OCI-LY1 (cell line): Measurements from ENCODE around the gene ADARB2.
A peak's percentile ranks its signal among the peaks of the same experiment; 100 is the strongest.

Experiments used
- H2AFZ ChIP-seq: fragments of 200-600 bp; sonication (generic), shearing (Covaris generic); 2 replicates; pipeline ENCODE4 v1.6.0; 2014; ENCODE audit warnings: antibody characterized with exemption, mild to moderate bottlenecking, low read length
- H3F3A ChIP-seq: fragments of 200-600 bp; sonication (generic), shearing (Covaris generic); 2 replicates; pipeline ENCODE4 v1.6.0; 2014; ENCODE audit warnings: mild to moderate bottlenecking, antibody characterized with exemption, low read length, moderate library complexity; ENCODE audit not compliant: insufficient read depth
- H3K27ac ChIP-seq: fragments of 200-600 bp; sonication (generic); 2 replicates; pipeline ENCODE4 v1.5.1; 2014; ENCODE audit warnings: low read length, mixed run types, mild to moderate bottlenecking, low read depth; ENCODE audit not compliant: poor library complexity, severe bottlenecking
- H3K27me3 ChIP-seq: fragments of 200-600 bp; sonication (generic); 2 replicates; pipeline ENCODE4 v1.6.0; 2014; ENCODE audit warnings: antibody characterized with exemption, mild to moderate bottlenecking, low read length, moderate library complexity; ENCODE audit not compliant: insufficient read depth
- H3K36me3 ChIP-seq: fragments of 200-600 bp; sonication (generic); 2 replicates; pipeline ENCODE4 v1.6.1; 2014; ENCODE audit warnings: mild to moderate bottlenecking, antibody characterized with exemption, low read length, moderate library complexity, mixed read lengths; ENCODE audit not compliant: insufficient read depth
- H3K4me1 ChIP-seq: fragments of 200-600 bp; sonication (generic); 2 replicates; pipeline ENCODE4 v1.5.1; 2014; ENCODE audit warnings: mild to moderate bottlenecking, low read length, moderate library complexity; ENCODE audit not compliant: insufficient read depth, severe bottlenecking
- H3K4me2 ChIP-seq: fragments of 200-600 bp; sonication (generic), shearing (Covaris generic); 2 replicates; pipeline ENCODE4 v1.6.1; 2014; ENCODE audit warnings: low read length
- H3K4me3 ChIP-seq: fragments of 200-600 bp; sonication (generic); 2 replicates; pipeline ENCODE4 v1.5.1; 2014; ENCODE audit warnings: low read length, low read depth, mild to moderate bottlenecking, mixed read lengths; ENCODE audit not compliant: poor library complexity, severe bottlenecking
- H3K79me2 ChIP-seq: fragments of 200-600 bp; shearing (Covaris generic); 2 replicates; pipeline ENCODE4 v1.6.1; 2016; ENCODE audit warnings: mixed run types, low read length, mixed read lengths; ENCODE audit not compliant: insufficient read depth
- H3K9ac ChIP-seq: fragments of 200-600 bp; sonication (generic), shearing (Covaris generic); 2 replicates; pipeline ENCODE4 v1.6.1; 2014; ENCODE audit warnings: mild to moderate bottlenecking, low read length, mixed read lengths
- H3K9me2 ChIP-seq: fragments of 200-600 bp; sonication (generic), shearing (Covaris generic); 2 replicates; pipeline ENCODE4 v1.6.1; 2014; ENCODE audit warnings: low read depth, mild to moderate bottlenecking, low read length, mixed read lengths
- H3K9me3 ChIP-seq: fragments of 200-600 bp; shearing (Covaris generic); 2 replicates; pipeline ENCODE4 v1.6.1; 2014; ENCODE audit warnings: low read length, mixed read lengths
- H4K20me1 ChIP-seq: fragments of 200-600 bp; sonication (generic), shearing (Covaris generic); 2 replicates; pipeline ENCODE4 v1.6.0; 2016; ENCODE audit warnings: mild to moderate bottlenecking, low read length; ENCODE audit not compliant: insufficient read depth
- EZH2 ChIP-seq: fragments of 200-600 bp; sonication (generic), shearing (Covaris generic); IDR thresholded peaks from 2 replicates; pipeline ENCODE4 v1.8.0; 2017; ENCODE audit warnings: borderline replicate concordance, mixed run types, mild to moderate bottlenecking, antibody characterized with exemption, low read length, moderate library complexity, mixed read lengths
- TF ChIP-seq, protein P1 (sequence below): fragments of 200-600 bp; sonication (generic), shearing (Covaris generic); IDR thresholded peaks from 2 replicates; pipeline ENCODE4 v1.5.1; 2017; ENCODE audit warnings: mild to moderate bottlenecking, antibody characterized with exemption, low read length, moderate library complexity, mixed read lengths

The ADARB2 gene

GRCh38 chr10:1474376-1475097, 262.8 kb downstream of the ADARB2 start:
- H3K4me2 ChIP-seq: peak overlapping the region; percentile 61
- peaks cover 60% of the 10 kb centered on the region for H3K4me1 ChIP-seq
- no peak for TF ChIP-seq EZH2
- TF ChIP-seq, protein P1, sequence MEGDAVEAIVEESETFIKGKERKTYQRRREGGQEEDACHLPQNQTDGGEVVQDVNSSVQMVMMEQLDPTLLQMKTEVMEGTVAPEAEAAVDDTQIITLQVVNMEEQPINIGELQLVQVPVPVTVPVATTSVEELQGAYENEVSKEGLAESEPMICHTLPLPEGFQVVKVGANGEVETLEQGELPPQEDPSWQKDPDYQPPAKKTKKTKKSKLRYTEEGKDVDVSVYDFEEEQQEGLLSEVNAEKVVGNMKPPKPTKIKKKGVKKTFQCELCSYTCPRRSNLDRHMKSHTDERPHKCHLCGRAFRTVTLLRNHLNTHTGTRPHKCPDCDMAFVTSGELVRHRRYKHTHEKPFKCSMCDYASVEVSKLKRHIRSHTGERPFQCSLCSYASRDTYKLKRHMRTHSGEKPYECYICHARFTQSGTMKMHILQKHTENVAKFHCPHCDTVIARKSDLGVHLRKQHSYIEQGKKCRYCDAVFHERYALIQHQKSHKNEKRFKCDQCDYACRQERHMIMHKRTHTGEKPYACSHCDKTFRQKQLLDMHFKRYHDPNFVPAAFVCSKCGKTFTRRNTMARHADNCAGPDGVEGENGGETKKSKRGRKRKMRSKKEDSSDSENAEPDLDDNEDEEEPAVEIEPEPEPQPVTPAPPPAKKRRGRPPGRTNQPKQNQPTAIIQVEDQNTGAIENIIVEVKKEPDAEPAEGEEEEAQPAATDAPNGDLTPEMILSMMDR: no peak
- H3K9ac ChIP-seq: peak overlapping the region; percentile 72
- H3K27me3 ChIP-seq: no peaks in the 10 kb centered on the region
- H3F3A ChIP-seq: 0 out of 2 replicates have a peak, but pooled peaks cover 5% of the 10 kb centered on the region
- no peaks in the 10 kb centered on the region for H3K9me2 ChIP-seq
- no peak overlapping the region for H2AFZ ChIP-seq
- H3K79me2 ChIP-seq: no peaks in the 10 kb centered on the region
- peak overlapping the region; percentile 37 for H3K4me3 ChIP-seq
- peaks cover 11% of the 10 kb centered on the region for H3K36me3 ChIP-seq
- peak overlapping the region; percentile 98 for H3K27ac ChIP-seq
- 0 out of 2 replicates have a peak, but pooled peaks cover 5% of the 10 kb centered on the region for H3K9me3 ChIP-seq
- H4K20me1 ChIP-seq: no peaks in the 10 kb centered on the region

DNA sequence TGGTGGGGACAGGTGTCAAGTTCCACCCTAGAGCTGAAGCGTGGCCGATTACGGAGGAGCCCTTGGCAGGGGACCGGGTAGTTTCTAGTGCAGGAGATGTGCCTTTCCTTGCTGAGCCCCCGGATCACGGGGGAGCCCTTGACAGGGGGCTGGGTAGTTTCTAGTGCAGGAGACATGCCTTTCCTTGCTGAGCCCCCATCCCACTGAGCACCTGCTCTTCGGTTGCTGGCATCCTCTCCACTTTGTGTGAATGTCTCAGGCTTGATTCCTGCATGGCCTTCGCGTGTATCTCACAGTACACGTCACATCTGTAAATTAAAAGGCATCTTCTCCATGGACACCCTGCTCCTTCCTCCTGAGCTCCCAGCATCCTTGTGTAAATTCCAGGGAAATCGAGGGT, 263.5 kb downstream of the ADARB2 start:
- Histone ChIP-seq H3K4me3 (no peak overlapping the region), H3F3A (0 out of 2 replicates have a peak, but pooled peaks cover 5% of the 10 kb centered on the region), H3K9me3 (0 out of 2 replicates have a peak, but pooled peaks cover 5% of the 10 kb centered on the region), H3K27me3 (no peaks in the 10 kb centered on the region), H3K4me2 (peak overlapping the region; percentile 10; the same call in 1 of the 2 replicates), H3K4me1 (peaks cover 67% of the 10 kb centered on the region), H3K36me3 (peaks cover 5% of the 10 kb centered on the region), H2AFZ (no peak overlapping the region), H3K79me2 (no peaks in the 10 kb centered on the region), H3K9ac (peak overlapping the region; percentile 72; the same call in 1 of the 2 replicates), H3K9me2 (no peaks in the 10 kb centered on the region), H3K27ac (peak overlapping the region; percentile 98), H4K20me1 (no peaks in the 10 kb centered on the region)
- TF ChIP-seq, protein P1: no peak
- no peak for TF ChIP-seq EZH2

GRCh38 chr10:1472178-1472958, 265.0 kb downstream of the ADARB2 start:
- no peaks in the 10 kb centered on the region for H3K27me3 ChIP-seq
- H3K4me2 ChIP-seq: no peak overlapping the region
- peak overlapping the region; percentile 98 for H3K27ac ChIP-seq
- H3K9ac ChIP-seq: no peak overlapping the region
- no peaks in the 10 kb centered on the region for H3K9me2 ChIP-seq
- 0 out of 2 replicates have a peak, but pooled peaks cover 5% of the 10 kb centered on the region for H3F3A ChIP-seq
- H4K20me1 ChIP-seq: no peaks in the 10 kb centered on the region
- no peak for TF ChIP-seq EZH2
- TF ChIP-seq, protein P1: peak; percentile 44
- peaks cover 69% of the 10 kb centered on the region for H3K4me1 ChIP-seq
- no peak overlapping the region for H2AFZ ChIP-seq
- no peak overlapping the region for H3K4me3 ChIP-seq
- H3K79me2 ChIP-seq: no peaks in the 10 kb centered on the region
- no peaks in the 10 kb centered on the region for H3K9me3 ChIP-seq
- H3K36me3 ChIP-seq: peaks cover 2% of the 10 kb centered on the region; the same call in 1 of the 2 replicates
